Stimulated activated CD4-positive, alpha-beta T cell treated with anti-CD3 and anti-CD28 coated beads, Interleukin-2, amount 100 ng/mL, for 48 hours (primary cell): ENCODE results near the gene CA10.

Experiments used
- DNase-seq, 2 donors: peaks; one replicate each; pipeline ENCODE4 v3.0.0-alpha.2; 2020

CA10 gene

DNA sequence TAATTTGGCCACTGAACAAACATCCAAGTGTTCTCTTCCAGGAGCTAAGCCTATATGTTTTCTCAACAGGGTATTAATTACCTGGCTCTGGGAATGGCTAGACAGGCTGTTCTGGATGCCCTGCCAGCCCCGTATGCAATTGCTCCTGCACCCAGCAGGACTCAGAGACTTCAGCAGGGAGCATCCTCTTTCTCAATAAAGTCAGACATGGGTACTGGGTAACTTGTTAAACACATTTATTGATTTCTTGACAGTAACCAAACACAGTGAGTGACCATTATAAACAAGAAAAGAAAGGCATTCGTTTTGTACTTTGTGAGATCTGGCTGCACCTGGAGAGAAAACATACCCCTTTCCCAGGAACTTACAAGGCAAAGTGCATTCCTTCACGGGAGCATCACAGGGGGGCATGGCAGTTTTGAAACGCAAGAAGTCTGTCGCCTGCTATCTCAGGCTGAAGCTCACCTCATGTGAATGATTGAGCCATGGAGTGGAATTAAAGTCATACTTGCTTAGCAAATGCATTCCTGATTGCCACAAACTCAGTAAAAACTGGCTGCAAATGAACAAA is 528.3 kb downstream of the CA10 start:
- DNase-seq, result no peak

DNA sequence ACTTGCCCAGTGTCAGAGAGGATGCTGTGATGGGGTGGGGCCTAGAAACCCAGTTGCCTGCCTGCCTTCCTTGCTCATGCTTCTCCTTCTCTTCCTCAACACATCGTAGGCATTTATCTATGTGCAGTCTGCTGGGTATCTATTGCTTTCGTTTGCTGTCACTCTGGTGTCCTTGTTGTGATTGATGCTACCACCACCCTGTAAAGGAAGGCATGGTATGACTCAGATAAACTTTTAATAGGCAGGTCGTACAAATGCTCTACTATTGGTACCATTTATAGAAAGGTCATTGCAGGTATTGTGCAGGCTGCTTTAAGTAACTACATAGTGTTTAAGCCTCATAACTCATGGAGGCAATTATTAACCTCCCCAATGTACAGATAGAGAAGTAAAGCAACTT is 529.3 kb downstream of the CA10 start:
- no peak for DNase-seq

DNA sequence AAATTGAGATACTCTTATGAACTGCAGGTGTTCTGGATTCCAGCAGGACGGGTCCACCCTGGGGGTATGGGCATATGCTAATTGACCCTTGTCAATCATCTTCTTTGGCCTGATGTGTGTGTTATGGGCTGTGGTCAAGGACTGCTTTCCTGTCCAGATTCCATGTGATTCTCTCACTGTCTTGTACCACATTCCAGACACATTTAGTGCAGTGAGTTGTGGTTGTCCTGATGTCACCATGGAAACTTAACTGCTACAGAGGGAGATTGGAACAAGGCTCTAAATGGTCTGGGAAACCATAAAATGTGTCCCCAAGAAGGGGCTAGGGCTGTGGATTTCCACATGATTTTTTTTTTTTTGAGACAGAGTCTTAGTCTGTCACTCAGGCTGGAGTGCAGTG is 530.7 kb downstream of the CA10 start:
- DNase-seq, result no peak

DNA sequence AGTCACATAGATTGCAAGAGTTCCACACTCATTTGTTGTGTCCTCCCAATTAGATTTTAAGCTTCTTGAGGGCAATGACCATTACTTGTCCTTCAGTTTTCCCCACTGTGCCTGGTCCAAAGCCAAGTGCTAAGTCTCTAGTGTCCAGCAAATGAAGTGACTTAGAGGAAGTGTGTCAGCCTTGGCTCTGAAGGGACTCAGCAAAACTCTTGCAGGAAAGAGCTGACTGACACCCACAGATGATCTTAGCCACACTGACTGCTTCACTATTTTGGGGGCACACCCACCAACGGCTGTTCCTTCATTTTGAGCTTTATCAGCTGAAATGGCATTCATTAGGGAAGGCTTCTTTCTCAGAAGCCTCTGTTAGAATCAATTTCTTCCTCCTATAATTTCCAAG is 540.0 kb downstream of the CA10 start:
- no peak for DNase-seq

DNA sequence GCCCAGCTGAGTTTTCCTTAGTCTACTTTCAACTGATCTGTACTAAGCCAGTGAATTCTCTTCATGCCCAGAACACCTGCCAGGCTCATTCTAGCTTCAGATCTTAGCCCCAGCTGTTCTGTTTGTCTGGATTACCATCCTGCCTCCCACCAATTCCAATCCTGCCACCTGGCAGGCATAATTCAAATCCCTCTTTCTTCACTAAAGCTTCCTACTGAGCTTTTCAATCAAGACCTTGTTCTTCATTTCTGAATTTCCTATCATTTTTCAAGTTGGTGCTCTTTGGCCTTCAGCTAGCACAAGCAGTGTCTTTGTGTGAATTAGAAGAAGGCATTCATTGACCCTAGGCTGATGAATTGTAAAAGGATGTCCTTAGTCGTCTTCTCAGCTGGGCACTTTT is 540.5 kb downstream of the CA10 start:
- no peak for DNase-seq

DNA sequence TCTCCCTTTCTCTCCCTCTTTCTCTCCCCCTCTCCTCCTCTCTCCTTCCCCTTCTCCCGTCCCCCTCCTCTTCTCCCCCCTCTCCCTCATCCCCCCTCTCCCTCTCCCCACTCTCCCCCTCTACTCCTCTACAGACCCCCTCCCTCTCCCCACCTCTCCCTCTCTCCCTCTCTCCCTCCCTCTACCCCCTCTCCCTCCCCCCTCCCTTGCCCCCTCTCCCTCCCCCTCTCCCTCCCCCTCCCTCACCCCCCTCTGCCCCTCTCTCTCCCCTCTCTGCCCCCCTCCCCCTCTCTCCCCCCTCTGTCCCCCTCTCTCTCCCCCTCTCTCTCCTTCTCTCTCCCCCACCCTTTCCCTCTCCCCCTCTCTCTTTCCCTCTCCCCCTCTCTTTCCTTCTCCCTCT is 545.3 kb downstream of the CA10 start:
- no peak for DNase-seq

DNA sequence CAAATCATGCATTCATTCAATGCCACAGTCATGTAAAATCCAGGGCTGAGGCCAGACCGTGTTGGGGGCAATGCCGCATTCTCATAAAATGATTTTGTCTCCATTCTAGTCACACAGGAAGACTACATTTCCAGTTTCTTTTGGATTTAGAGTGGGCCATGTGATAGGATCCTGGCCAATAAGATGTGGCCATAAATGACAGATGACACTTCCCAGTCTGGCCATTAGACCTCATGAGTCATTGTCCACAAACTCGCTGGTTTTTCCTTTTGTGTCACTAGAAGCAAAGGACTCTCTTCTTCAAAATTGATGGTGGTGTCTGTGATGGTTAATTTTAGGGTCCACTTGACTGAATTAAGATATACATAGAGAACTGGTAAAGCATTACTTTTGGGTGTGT is 545.8 kb downstream of the CA10 start:
- no peak for DNase-seq

DNA sequence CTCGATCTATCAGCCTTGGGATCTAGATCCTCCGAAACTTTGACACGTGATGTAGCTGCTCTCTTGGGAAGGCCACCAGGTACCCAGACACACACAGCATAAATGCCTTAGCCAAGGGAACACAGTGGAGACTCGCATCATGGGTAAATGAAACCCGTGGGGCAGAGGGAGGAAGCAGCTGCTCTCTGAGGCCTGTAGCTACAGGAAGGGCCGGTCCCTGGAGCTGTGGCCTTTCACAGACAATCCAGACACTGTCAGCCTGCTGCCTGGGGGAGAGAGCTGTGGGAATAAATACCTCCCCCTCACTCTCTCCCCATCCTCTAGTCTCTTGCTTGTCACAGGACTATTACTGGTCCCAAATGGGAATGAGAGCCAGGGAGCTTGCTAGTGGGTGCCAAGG is 546.9 kb downstream of the CA10 start:
- DNase-seq, result no peak

DNA sequence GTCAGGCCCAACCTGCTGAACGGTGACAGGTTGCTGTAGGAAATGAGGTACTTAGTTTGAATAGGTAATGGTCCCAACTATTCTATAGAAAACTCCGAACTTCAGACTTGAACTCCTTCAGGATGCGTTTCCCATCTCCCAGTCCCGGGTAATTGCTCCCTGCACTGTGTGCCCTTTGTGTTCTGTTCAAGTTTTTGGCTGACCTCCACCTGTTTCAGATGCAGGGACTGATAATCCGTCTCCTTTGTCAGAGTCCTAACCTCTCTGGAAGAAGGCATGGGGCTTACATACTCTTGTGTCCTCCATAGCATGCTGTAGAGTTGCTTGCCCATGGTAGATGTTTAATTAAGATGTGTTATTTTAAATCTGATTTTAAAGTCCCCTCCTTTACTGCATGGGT is 547.7 kb downstream of the CA10 start:
- DNase-seq, result no peak

DNA sequence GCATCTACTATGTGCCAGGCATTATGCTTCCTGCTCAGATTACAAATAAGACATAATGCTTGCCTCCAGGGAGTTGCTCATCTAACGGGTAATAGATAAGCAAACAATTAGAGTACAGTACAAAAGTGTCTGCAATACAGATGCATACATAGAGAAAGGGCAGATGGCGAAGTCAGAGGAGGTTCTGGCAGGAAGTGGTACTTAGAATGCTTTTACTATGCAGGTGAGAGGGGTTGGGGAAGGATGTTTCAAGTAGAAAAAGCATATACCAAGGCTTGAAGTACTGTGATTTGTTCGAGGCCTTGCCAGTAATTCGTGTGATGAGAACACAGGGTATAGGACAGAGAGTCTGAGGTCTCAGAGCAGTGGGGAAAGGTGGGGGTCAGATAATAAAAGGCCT is 548.4 kb downstream of the CA10 start:
- no peak for DNase-seq

DNA sequence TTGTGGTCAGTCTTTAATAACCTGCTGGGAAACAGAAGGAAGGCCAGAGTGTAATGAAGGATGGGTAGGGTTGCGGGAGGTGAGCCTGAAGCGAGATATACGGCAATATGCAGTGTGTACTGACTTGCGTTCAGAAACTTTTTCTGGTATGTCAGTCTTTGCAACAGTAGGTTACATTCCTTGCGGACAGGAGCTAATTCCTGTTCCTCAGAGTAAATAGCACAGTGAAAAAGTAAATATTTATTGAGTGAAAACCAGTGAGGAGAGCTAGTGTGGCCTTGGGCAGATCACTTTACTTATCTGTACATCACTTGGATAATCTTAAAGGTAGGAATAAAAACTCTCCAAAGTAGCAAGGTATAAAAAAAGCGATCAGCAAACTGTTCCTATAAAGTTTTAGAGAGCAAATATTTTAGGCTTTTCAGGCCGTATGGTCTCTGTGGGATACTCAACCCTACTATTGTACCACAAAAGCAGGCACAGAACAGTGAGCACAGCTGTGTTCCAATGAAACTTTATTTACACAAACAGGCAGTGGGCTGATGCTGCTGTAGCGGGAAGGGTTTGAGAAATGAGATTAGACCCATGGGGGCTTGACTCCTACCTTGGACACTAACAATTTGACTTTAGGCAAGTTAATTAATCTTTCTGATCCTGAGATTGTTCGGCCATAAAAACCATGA is 550.1 kb downstream of the CA10 start:
- no peak for DNase-seq

DNA sequence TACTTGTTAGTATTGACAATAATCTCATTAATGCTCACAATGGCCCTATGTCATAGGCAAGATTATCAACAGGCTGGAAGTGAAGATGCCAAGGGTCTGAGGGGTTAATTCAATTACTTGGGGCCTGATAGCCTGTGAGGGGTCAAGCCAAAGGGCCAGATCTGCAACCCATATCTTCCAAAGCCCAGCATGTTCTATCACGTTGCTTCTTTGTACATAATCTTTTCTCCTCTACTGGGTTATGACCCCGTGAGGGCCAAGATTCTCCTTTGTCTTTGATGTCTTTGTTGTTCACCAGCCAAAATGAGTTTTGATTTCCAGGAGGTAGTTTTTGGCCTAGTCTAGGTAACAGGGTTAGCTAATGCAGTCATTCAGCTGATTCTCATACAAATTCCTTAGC is 551.0 kb downstream of the CA10 start:
- DNase-seq, result no peak

DNA sequence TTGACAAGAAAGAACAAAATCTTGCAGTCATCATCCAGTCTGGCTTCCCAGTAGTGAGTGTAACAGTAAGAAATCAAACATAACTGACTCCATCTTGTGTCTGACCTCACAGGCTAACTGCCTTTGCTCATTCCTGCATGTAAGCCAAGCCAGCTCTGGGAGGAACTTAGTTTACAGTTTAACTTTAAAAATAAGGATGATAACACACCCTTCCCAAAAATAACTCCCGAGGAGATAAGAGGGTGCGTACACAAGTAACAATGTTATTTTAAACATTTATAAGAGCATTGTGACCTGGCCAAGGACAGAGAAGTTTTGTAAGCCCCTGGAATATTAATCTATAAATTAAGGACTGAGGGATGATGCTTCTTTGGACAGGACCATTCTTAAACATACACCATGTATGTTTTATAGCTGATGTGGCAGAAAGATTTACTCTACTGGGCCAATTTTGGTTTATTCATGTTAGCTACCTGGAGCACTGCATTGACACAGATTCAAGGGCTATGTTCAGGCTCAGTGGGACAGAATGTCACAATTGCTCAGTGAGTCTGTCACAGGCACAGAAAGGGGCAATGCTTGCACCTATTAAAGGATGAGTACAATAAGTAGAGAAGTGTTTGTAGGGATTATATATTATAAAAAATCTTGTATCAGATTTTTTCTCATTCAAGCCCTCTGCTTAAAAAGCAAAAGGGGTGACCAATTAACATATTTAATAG is 554.1 kb downstream of the CA10 start:
- no peak for DNase-seq

DNA sequence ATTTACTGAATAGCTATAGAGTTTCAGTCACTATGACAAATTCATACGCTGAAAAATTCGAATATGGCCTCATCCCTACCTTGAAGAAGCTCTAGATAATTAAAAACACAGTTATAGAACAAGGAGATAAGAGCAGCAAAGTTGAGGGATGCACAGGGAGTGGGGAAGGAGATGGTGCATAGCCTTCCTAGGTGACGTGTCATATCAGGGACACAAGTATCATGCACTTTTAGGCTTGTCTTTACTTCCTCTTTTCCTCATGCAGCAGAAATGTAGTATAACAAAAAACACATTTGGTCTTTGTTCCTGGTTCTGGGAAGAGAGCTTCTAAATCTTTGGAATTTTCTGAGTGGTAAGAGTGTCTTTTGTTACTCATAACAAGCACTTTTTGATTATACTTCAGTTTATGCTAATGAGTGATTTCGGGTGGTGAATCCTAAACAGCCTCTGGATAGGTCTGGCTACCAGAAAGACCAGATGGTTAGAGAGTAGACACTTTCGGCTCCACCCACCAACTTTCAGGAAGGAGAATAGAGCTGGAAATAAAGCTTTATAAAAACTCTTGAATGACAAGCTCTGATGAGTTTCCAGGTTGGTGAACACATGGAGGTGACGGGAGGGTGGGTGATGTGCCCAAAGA is 556.8 kb downstream of the CA10 start:
- no peak for DNase-seq

DNA sequence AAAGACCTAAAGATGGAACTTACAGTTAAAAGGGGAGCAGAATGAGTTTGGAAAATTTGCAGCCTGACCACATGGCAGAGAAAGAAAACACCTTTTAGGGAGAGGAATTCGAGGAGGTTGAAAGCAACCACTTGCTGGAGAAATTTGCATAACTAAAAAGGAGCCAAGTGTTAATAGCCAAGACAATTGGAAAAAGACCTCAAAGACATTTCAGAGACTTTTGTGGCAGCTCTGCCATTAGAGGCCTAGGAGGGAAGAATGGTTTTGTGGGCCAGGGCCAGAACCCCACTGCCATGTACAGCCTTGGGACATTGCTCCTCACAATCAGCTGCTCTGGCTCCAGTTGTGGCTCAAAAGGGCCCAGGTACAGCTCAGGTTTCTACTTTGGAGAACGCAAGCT is 559.7 kb downstream of the CA10 start:
- DNase-seq, result no peak

DNA sequence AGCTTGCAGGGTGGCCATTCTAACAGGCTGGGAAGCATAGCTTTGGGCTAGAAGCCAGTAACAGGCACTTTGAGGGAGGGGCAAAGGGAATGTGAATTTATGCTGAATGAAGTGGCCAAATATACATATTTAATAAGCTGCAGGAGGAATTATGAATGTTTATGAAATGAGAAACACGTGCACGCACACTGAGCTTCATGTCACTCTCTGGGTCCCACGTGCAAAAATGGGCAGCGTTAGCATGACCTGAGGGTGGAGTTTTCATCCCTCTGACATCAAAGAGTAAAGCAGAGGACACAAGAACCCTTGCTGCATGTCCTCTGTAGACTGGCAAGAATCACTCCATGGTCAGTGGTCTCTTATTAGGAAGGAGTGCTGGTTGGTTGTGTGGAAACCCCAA is 561.2 kb downstream of the CA10 start:
- no peak for DNase-seq

DNA sequence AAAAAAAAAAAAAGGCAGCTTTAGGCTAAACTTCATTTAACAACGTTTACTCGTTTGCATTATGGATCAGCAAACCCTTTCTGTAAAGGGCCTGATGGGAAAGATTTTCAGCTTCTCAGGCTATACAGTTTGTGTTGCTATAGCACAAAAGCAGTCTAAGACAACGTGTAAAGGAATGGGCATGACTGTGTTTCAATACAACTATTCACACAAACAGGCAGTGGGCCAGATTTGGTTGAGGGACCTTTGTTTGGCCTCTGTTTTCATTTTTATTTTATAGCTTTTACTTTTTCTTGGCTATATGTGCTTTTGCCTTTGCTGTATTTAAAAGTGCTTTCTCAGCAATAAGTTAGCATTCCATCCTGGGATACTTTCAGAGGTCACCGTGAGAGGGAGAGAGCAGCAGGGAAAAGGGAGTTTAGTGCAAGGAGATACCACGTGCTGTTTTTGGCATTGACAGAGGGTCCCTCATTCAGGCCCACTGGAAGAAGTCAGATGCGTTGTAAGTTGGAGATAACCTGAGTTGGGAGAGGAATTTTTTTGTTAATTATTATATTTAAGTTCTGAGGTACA is 562.6 kb downstream of the CA10 start:
- no peak for DNase-seq

DNA sequence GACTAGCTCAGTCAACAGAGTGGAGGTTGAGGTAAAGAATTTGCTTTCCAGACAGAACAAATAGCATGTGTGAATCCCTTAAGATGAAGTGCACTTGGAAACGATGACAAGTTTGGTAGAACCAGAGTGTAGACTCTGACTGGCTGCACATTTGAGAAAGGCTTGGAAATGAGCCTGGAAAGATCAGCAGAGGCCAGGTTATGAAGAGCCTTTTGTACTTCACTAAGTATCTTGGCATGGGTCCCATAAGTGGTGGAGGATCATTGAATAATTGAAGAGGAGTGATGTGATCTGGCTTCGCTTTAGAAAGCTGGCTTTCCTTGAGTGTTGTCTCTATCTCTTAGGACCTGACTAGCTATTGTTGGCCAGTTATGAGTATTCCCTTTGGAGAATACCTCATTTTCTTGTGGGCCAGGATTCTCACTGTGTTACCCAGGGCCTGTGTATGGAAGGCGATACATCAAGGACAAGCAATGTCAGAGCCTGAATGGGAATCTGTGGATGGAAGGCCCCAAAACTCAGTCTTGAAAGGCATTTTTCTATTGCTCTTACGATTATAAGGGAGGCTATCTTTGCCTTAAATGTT is 568.4 kb downstream of the CA10 start:
- no peak for DNase-seq

DNA sequence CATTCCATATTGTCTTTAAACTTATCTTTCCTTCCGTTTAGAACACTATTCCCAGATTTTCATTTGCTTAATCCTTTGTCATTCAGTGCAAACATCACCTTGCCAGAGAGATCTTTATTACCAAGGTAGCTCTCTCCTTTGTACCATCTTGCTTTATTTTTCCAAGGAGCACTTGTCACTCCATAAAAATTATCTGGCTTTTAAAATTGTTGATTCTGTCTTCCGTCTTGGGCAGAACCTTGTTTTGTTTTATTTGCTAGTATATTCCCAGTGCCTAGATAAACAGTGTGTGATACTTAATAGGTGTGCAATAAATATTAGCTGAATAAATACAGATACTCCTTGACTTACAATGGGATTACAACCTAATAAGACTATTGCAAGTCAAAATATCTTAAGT is 570.5 kb downstream of the CA10 start:
- no peak for DNase-seq

DNA sequence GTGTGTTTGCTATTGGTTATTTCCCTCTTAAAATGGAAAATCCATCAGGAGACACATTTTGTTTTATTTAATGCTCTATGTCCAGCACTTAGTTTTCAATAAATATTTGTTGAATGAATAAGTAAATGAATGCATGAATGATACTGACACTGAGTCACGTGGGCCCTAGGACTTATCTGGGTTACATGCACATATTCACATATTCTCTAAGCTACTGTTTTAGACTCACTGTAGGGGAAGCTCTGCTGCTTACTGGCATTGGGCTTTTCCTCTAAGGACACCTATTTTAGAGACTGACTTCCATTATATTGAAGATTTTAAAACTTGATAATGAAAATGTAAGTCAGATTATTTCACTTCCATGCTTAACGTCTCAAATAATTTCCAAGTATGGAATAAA is 571.0 kb downstream of the CA10 start:
- DNase-seq, result no peak

DNA sequence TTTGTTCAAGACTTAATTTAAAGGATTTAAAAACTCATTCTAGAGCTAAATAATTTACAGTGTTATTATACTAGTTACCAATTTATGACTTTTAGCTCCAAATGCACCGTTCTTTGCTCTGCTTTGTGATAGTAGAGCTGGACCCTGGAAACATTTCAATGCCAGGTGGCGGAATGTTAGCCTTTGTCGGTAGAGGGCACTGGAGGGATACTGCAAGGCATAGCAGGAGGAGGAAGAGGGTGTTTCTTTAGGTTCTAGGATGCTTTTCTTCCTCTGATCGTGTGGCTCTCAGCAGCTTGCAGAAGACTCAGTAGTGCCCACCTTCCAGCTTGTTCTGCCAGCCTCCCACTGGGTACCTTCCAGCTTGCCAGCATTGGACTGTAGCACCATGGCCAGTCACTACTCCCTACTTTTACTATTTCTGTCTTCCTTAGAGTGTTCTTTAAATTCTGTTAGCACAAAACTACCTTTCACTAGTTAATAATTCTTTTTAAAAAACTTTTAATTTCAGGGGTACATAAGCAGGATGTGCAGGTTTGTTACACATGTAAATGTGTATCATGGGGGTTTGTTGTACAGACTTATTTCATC is 572.9 kb downstream of the CA10 start:
- no peak for DNase-seq

DNA sequence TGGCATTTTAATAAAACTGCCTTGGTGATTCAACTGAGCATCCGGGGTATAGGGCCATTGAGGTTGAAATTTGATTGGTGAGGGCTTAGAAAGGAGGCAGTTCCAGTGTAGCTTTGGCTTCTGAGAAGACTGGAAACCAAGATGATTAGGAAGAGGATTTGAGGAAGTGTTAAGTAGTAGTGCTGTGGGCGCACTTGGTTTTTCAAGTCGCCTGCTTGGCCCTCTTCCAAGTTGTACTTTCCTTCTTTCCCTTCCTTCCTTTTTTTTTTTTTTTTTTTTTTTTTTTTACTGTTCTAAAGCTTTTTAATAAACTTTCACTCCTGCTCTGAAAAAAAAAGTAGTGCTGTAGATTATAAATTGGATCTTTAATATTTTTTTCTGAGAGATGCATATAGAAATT is 577.6 kb downstream of the CA10 start:
- DNase-seq, result no peak
